Hematopoietic multipotent progenitor cell treated with erythropoietin and hydrocortisone succinate and interleukin-3 and kit ligand, for 17 days (in vitro differentiated cells): ENCODE data around the gene SEPTIN10.
"Not testable (repeated sequence)": the region's sequence is repeated elsewhere in the genome, so short reads cannot be mapped to it uniquely, and the experiment has no call there.

Experiments
- DNase-seq: peaks from one replicate; pipeline ENCODE4 v3.0.0-alpha.2; 2015; ENCODE audit warnings: low spot score

SEPTIN10 gene

GRCh38 chr2:109601783-109602182 lies 12.0 kb downstream of the SEPTIN10 start:
- DNase-seq: no peak

GRCh38 chr2:109597283-109597682 lies 16.5 kb downstream of the SEPTIN10 start:
- no peak for DNase-seq

DNA sequence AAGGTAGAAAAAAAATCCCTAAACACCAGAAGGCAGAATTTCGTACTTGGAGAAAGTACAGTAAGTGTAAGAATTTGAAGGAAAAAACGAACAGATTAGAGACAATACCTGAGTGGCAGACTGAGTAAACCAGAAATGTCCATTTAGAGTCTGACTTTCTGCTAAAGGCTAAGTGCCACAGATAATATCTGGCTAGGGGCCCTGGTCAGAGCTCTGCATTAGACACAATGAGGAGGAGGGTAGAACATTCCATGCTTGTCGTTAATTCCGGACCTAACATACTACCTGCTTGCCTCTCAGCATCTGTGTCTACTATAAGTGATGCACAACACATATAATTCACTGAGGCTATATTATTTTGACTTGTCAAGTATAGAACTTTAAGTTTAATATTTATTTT lies 18.1 kb downstream of the SEPTIN10 start:
- DNase-seq: no peak

DNA sequence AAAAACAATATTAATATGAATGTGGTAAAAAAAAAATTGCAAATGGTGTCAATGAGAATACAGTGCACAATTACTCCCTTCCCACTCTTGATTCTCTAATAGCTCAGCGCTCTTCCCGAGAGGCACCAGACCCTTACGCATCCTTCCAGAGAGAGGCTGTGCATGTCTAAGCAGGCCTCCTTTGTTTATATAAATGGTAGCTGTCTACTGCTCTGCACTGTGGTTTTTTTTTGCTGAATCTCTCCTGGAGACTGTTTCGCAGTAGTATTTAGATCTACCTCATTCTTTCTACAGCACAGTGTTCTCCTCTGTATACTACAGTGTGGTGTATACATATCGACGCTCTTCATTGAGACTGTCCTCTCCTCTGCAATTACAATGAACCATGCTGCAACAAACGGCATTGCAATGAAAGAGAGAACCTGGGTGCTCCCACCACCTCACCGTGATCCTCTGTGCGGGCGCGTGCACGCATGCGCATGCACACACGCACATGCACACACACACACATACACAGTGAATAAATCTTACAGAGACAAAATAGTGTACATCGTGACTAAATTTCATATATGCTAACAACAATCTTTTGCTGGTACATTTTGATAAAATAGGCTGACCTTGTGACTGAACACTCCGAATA lies 19.4 kb downstream of the SEPTIN10 start:
- DNase-seq: no peak

GRCh38 chr2:109592905-109593304 lies 20.9 kb downstream of the SEPTIN10 start:
- DNase-seq: no peak

- no peak for DNase-seq
These were observed 22.6 kb downstream of the SEPTIN10 start for GRCh38 chr2:109591206-109591605.

- DNase-seq: no peak
These were observed 27.1 kb downstream of the SEPTIN10 start for GRCh38 chr2:109586687-109587086.

DNA sequence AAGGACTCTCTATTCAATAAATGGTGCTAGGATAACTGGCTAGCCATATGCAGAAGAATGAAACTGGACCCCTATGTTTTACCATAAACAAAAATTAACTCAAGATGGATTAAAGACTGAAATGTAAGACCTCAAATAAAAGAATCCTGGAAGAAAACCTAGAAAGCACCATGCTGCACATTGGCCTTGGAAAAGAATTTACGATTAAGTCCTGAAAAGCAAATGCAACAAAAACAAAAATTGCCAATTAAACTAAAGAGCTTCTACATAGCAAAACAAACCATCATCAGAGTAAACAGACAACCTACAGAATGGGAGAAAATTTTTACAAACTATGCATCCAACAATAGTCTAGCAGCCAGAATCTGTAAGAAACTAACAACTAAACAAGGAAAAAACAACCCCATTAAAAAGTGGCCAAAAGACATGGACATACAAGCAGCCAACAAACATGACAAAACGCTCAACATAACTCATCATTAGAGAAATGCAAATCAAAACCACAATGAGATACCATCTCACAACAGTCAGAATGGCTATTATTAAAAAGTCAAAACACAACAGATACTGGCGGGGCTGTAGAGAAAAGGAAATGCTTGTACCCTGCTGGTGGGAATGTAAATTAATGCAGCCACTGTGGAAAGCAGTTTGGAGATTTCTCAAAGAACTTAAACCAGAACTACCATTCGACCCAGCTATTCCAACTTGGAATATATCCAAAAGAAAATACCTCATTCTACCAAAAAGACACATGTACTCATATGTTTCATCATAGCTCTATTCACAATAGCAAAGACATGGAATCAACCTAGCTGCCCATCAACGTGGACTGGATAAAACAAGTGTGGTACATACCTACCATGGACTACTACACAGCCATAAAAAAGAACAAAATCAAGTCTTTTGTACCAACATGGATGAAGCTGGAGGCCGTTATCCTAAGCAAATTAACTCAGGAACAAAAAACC lies 30.6 kb downstream of the SEPTIN10 start:
- no peak for DNase-seq

DNA sequence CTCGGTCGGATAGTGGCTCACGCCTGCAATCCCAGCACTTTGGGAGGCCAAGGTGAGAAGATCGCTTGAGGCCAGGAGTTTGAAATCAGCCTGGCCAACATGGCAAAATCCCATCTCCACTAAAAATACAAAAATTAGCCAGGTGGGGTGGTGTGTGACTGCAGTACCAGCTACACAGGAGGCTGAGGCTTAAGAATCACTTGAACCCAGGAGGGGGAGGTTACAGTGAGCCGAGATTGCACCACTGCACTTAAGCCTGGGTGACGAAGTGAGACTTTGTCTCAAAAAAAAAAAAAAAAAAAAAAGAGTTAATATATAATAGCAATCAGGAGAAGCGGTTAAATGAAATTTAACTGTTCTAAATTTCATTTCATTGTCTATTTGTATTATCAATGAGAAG lies 36.1 kb downstream of the SEPTIN10 start:
- not testable (repeated sequence) for DNase-seq

DNA sequence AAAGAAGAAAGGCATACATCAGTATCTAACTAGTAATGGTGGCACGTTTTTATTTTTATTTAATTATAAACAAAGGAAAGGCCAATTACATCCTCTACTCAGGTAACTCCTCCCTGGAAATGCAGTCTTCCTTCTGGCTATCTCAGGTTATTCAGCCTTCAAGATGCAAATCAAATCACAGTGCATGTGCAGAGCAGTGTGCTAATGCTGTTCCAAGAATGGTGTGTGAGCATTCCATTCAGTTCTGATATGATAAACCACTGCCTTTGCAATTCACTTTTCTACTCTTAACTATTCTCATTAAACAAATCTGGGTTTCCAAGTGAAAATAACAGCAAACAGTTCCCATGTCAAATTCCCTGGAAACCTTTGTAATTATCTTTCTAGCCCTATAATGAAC lies 38.4 kb downstream of the SEPTIN10 start:
- DNase-seq: no peak

GRCh38 chr2:109563980-109564550 lies 49.7 kb downstream of the SEPTIN10 start:
- no peak for DNase-seq

DNA sequence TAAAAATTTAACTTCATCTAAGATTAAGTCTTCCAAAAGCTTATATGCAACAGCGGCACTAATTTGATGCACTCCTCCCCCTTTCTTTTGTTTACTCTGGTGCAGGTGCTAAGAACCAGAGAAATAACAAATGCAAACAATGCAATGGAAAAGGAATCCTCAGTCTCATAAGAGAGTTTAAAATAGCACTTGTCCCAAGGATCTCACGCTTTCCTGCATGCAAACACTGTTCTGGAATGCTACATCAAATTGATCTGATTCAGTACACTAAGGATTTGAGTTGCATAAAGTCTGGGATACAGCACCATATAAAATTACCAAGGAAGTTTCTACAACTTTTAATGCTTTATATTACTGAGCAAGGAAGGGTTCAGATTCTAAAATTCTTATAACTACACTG lies 50.5 kb downstream of the SEPTIN10 start:
- no peak for DNase-seq

- DNase-seq: no peak
These were observed 51.3 kb downstream of the SEPTIN10 start for GRCh38 chr2:109562421-109562820.

DNA sequence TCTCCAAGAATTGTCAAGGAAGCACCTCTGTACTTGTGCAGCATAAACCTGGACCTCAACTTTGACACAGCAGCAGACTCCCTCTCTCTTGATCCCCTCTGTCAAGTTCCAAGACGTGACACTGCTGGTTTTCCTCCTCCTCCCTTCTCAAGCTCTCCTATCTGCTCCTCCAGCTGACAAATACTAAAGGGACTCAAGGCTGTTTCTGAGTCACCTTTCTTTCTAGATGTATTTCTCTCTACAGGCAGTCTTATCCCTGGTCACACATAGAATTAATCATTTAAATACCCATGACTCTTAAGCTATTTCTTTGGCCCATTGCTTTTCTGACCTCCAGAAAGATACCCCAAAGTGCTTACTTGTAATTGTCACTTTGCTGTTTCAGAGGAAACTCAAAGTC lies 53.5 kb downstream of the SEPTIN10 start:
- DNase-seq: no peak

DNA sequence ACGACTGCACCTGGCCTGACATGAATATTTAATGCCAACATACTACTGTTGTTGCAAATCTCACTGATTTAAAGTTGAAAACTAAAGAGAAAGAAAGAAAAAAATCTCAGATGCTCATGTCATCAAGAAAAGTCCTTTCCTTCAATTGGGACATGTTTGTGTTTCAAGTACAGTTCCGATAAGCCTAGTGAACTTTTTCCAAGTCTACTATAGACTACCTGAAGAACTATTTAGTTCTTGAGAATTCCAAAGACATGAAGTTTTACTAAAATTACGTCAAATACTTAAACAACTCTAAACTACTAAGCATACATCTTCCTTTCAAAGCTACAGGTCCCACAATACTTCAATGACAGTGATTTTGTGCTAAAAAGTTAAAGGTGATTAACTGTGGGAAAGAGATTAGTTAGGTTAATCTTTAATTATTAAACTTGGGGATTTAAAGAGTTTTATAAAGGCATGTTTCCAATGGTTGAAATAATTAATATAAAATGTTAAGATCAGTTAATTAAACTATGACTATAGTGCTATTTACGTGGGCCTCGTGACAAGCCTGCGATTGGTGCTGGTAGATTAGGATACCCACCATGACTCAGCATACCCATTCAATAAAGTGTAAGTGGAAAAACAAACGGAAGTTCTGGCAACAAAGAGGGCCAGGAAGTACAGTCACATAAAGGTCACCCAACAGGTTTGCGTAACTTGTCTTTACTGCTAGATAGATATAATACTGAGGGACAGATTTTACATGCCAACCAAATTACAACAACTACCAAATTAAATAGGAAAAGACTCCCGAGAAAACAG lies 55.5 kb downstream of the SEPTIN10 start:
- DNase-seq: no peak

DNA sequence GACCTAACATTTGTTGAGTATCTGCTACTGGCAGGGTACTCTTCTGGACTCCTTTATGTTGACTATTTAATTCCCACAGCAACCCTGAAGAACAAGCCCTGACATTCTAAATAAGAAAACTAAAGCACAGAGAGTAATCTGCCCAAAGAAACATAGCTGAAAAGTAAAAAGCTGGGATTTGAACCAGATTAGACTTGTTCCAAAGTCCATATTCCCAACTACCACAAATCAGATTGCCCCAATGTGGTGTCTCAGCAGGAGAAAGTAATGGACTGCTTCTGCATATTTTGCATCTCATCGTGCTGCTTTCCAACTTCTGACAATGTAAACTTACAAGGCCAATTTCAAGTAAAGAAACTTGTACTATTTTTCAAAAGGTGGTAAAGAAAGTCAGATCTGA lies 56.5 kb downstream of the SEPTIN10 start:
- DNase-seq: no peak

DNA sequence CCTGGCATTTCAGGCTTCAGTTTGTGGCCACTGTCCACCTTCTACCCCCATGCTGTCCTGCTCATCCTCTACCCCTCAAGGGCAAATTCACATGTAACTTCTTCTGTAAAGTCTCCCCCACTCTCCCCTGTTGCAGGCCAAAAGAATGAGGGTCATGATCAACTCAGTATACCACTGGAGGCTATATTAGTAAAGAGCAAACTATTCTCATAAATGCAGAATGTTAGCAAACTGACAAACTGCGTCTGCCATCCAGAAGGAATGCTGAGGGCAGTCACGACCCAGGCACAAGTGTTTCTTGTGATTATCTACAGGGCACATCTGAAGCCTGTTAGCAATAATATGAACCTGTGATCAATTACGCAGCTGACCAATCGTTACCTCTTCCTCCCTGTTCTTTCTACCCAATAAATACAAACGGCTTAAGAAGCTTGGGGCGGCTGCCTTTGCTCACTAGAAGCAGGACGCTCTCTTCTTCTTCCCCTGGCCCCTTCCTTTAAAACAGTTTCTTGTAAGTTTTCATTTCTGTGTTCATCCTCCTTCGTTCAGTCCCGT lies 58.3 kb downstream of the SEPTIN10 start:
- no peak for DNase-seq

GRCh38 chr2:109554758-109555157 lies 59.0 kb downstream of the SEPTIN10 start:
- DNase-seq: no peak

DNA sequence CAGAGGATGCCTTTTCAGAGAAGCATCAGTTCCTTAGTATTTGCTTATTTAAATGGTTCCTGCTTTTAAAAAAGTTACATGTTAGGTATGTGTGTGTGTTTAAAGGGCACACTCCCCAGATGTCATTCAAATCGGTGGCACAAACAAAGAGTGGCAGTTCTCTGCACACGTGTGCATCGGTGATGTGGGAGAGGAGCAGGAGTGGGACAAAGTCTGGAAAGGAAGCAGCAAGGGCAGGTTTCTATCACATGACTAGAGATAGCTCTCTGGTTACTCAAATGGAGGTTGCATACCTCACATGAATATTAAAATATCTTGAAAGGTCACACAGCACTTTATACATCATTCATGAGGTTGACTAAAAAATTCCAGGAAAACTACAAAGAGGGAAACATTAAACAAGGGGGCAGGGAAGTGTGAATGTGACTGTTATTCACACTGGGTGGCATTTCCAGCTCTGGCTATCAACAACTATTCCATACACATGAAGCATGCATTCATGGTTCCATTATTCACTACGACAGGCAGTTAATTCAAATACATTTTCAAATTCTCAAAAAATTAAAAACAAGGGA lies 64.7 kb downstream of the SEPTIN10 start:
- DNase-seq: no peak

DNA sequence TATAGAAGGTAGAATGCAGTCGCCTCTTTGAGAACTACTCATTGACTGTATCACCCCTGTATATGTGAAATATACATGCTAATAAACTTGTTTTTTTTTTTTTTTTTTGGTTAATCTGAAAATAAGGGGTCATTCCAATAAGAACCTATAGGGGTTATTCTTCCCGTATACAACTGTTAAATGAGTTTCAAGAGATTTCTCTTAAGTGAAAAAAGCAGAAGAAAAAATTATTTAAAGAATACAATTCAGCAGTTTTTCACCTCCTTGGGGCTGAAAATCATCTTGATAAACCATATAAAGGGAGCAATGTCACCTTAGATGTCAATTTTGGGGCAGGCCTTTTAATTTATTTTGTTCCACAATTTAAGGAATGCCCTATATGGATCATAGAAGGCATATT lies 66.5 kb downstream of the SEPTIN10 start:
- DNase-seq: no peak
